ENCODE results near the gene OSBPL2.

The OSBPL2 gene

DNA sequence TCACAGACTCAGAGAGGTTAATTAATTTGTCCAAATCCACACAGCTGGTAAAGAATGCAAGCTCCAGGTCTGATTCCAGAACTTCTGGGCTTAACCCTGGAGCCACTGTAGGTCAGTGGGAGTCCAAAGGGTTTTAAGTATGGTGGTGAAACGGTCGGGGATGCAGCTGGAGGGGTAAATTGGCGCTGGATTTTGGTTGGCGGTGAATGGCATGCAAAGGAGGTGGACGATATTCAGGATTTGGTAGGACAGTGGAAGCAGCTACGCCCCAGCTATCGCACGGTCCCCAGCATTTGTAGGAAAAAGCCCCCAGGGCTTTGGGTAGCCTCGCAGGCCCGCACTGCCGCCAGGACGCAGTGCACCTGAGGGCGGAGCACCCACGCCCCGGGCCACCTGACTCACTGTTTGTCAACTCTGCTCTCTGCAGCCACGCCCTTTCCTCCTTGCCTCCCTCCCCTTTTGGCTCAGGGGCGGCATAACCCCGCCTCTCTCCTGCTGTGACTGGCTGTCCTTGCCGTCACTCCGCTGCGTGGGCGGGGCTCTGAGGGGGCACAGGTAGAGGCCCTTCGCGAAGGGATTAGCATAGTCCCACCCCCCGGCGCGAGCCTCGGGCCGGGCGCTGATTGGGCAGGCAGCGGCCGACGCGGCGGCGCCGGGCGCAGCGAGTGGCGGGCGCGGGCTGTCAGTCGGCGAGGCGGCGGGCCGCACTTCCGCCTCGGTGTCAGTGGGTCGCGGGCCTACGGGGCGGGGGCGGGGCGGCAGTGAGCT, at the start of gene OSBPL2:
Gene OSBPL2, plus strand, starts transcription at position 721 of the 768 bp plus-strand sequence. CDS start 17,664 bp downstream, outside the sequence.
- Mint-ChIP-seq H3K36me3 (no peaks in the 10 kb centered on the region), H3K27me3 (peaks cover 6% of the 10 kb centered on the region), H3K4me1 (peaks cover 13% of the 10 kb centered on the region), H3K27ac (peak within 1 kb of the TSS; percentile 92), H3K4me3 (peak within 1 kb of the TSS; percentile 84), H3K9me3 (peaks cover 2% of the 10 kb centered on the region)
- DNase-seq (ENCODE audit: low spot score in 2 of 2) (peak; percentile 100), ATAC-seq (ENCODE audit: low read depth) (peak; percentile 94)

DNA sequence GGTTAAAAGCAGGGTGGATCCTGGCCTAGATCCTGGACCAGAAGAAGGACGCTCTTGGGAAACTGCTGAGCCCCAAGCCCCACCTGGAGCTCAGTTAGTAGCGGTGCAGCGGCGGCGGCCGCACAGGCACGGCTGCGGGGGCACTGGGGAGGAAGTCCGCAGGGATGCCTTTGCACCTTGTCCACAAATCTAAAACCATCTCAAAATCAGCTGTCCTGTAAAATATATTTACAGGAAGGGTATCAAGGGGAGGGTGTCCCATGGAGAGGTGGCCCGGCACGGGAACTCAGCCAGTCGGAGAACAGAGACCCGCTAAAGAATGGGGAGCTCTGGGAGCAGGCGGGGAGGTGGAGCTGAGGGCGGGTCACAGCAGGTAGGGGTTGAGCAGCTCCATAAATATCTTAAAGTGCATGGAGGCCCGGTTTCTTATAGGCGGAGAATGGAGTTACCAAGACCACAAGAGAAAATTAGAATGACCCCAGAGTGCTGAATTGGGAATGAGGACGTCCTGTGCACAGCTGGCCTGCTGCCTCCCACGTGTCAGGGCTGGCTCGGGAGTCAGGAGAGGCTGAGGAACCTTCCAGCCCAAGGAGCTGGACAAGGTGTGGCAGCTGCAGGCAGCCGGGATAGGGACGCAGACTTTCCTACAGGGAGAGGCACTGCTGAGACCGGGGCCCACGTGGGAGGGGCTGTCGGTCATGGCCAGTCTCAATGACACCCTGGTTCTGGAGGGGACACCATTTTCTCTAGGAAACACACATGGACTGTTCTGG, 47.5 kb upstream of the OSBPL2 start:
- Mint-ChIP-seq H3K9me3 (no peaks in the 10 kb centered on the region), H3K4me1 (peaks cover 12% of the 10 kb centered on the region), H3K27me3 (no peaks in the 10 kb centered on the region), H3K4me3 (no peak overlapping the region), H3K27ac (no peak overlapping the region), H3K36me3 (peaks cover 14% of the 10 kb centered on the region)
- no peak for ATAC-seq (ENCODE audit: low read depth)
- DNase-seq (ENCODE audit: low spot score in 2 of 2): no peak

DNA sequence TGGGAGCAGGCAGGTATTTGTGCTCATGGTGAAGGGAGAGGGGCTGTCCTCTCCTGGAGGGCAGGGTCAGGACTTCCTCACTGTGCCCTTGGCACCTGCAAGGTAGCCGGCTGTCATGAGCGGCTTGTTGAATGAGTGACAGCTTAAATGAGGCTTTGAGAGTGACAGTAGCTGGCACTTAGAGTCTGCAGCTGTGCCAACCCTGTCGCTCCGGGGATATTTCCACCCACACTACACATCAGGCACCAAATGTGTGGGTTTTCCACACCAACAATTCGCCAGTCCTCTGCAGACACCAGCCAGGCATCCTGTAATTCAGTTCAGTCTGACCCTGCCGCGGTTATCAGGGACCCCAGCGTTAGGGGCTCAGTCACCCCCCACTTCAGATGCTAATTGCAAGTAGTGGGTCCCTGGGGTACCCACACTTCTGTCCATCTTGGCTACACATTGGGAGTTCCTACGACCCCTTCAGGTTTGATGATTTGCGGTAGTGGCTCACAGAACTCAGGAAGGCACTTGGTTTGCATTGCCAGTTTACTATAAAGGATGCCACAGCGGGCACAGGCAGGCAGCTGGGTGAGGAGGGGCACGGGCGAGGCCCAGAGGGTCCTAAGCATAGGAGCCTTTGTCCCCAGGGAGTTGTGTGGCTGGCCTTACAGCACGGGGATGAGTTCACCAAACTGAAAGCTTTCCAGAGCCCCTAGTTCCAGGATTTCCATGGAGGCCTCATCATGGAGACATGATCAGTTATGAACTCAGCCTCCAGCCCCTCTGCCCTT, 46.4 kb upstream of the OSBPL2 start:
- ATAC-seq (ENCODE audit: low read depth): no peak

DNA sequence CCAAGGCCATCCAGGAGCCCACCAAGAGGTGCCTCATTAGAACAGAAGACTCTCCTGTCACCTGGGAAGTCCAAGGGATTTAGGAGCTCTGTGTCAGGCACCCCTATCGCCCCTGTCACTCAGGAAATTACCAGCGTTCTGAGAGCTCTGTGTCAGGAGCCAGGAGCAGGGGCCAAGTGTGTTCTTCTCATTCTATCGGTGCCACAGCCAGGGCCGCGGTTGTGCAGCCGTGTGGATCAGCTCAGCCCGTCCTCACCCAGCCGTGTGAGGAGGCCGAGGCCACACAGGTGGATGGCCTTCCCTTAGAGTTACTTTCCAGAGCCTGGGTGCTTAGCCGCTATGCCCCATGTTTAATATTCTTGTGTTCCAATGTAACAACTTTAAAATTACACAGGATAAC, 45.7 kb upstream of the OSBPL2 start:
- no peaks in the 10 kb centered on the region for H3K9me3 Mint-ChIP-seq
- no peak overlapping the region for H3K27ac Mint-ChIP-seq
- H3K36me3 Mint-ChIP-seq: peaks cover 12% of the 10 kb centered on the region
- peaks cover 4% of the 10 kb centered on the region for H3K4me1 Mint-ChIP-seq
- no peak overlapping the region for H3K4me3 Mint-ChIP-seq
- ATAC-seq (ENCODE audit: low read depth) (no peak), DNase-seq (ENCODE audit: low spot score in 2 of 2) (no peak)
- H3K27me3 Mint-ChIP-seq: no peaks in the 10 kb centered on the region

More for the DNA sequence above, 46.4 kb upstream of the OSBPL2 start:
- Mint-ChIP-seq H3K4me1 (peaks cover 8% of the 10 kb centered on the region), H3K27ac (no peak overlapping the region), H3K9me3 (no peaks in the 10 kb centered on the region), H3K27me3 (no peaks in the 10 kb centered on the region), H3K36me3 (peaks cover 12% of the 10 kb centered on the region), H3K4me3 (no peak overlapping the region)
- no peak for DNase-seq (ENCODE audit: low spot score in 2 of 2)

DNA sequence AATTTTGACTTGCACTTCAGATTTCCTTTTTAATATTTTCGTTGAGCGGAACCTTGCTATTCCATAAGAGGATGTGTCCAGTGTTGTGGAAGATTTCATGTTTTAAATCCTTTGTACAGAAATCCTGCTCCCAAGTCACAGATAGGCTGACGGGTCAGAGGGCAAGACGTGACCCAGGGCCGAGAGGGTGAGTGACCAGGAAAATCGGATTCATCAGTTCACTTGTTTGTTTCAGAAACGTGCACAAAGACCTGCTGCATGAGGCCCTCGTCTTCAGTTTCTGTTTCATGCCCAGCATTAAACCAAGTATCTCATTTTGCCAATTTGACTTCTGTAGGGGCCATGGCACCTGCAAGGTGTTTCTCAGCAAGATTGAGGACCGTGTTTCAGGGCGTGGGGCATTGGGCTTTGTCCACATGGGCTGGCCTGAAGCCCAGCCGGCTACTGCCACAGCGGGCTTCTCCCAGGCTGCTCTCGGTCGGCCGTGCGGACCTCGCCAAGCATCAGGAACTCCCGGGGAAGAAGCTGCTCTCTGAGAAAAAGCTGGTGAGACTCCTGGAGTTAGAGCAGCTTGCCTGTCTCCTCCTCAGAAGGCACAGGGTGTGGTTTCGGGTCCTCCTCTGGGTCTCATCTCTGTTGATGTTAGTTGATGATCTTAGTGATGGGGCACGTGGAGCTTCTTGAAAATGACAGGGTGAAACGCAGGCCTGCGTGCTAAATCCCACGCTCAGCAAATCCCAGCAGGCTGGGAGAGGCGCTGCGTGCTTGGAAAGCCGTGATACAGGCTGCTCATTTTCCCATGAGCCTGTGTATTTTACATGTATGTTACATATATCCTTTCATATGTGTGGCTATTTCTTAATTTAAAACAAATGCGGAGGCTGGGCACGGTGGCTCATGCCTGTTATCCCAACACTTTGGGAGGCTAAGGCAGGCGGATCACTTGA, 45.0 kb upstream of the OSBPL2 start:
- DNase-seq (ENCODE audit: low spot score in 2 of 2): no peak
- peaks cover 12% of the 10 kb centered on the region for H3K36me3 Mint-ChIP-seq
- H3K9me3 Mint-ChIP-seq: no peaks in the 10 kb centered on the region
- H3K27me3 Mint-ChIP-seq: no peaks in the 10 kb centered on the region
- no peak overlapping the region for H3K27ac Mint-ChIP-seq
- peaks cover 3% of the 10 kb centered on the region for H3K4me1 Mint-ChIP-seq
- H3K4me3 Mint-ChIP-seq: no peak overlapping the region
- ATAC-seq (ENCODE audit: low read depth): no peak

DNA sequence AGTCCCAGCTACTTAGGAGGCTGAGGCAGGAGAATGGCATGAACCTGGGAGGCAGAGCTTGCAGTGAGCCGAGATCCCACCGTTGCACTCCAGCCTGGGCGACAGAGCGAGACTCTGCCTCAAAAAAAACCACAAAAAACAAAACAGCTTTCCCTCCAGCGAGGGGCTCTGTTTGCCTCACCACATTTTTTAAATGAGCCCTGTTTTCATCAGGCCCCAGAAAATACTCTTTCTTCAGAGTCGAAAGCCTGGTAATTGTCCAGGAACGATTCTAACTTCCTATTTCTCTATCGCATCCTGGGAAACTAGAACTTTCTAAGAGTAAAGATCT, 43.3 kb upstream of the OSBPL2 start:
- Mint-ChIP-seq H3K27ac (no peak overlapping the region), H3K9me3 (no peaks in the 10 kb centered on the region), H3K27me3 (no peaks in the 10 kb centered on the region), H3K4me1 (peaks cover 3% of the 10 kb centered on the region), H3K36me3 (peaks cover 18% of the 10 kb centered on the region), H3K4me3 (no peak overlapping the region)
- ATAC-seq (ENCODE audit: low read depth): no peak
- no peak for DNase-seq (ENCODE audit: low spot score in 2 of 2)

DNA sequence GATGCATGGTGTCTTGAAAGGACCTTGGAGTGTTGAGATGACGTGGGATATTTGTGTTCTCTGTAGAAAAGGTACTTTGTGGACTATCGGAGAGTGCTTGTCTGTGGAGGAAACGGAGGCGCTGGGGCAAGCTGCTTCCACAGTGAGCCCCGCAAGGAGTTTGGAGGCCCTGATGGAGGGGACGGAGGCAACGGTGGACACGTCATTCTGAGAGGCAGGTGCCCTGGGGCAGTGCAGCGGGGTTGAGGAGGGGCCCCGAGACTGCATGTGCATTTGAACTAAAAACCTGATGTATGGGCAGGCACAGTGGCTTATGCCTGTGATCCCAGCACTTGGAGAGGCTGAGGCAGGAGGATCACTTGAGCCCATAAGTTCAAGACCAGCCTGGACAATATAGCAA, 42.6 kb upstream of the OSBPL2 start:
- no peaks in the 10 kb centered on the region for H3K9me3 Mint-ChIP-seq
- DNase-seq (ENCODE audit: low spot score in 2 of 2) (no peak), ATAC-seq (ENCODE audit: low read depth) (no peak)
- H3K36me3 Mint-ChIP-seq: peaks cover 14% of the 10 kb centered on the region
- no peak overlapping the region for H3K27ac Mint-ChIP-seq
- no peak overlapping the region for H3K4me3 Mint-ChIP-seq
- H3K4me1 Mint-ChIP-seq: peaks cover 3% of the 10 kb centered on the region
- H3K27me3 Mint-ChIP-seq: no peaks in the 10 kb centered on the region

DNA sequence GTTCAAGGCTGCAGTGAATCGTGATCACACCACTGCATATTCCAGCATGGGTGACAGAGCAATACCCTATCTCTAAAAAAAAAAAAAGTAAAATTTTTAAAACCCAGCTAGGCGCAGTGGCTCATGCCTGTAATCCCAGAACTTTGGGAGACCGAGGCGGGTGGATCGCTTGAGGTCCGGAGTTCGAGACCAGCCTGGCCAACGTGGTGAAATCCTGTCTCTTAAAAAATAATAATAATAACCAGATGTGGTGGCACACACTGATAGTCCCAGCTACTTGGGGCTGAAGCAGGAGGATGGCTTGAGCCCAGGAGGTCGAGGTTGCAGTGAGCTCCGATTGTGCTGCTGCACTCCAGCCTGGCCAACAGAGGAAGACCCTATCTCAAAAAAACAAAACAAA, 42.0 kb upstream of the OSBPL2 start:
- DNase-seq (ENCODE audit: low spot score in 2 of 2): no peak
- Mint-ChIP-seq H3K9me3 (no peaks in the 10 kb centered on the region), H3K27me3 (no peaks in the 10 kb centered on the region), H3K4me1 (peaks cover 5% of the 10 kb centered on the region), H3K36me3 (peaks cover 13% of the 10 kb centered on the region), H3K4me3 (no peak overlapping the region), H3K27ac (no peak overlapping the region)
- ATAC-seq (ENCODE audit: low read depth): no peak

DNA sequence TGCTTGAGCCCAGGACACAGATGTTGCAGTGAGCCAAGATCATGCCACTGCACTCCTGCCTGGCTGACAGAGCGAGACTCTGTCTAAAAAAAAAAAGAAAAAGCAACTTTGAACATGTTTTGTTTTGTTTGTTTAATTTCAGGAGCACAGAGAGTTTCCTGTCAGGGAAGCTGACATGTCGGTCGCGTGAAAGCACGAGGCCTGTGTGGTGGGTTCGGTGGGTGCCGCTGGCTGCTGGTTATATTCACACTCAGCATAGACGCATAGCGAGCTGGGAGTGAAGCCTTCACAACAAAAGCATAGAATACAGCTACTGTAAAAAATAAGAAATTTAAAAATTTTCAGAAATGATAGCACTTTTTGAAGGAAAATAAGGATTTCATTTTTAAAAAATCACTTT, 41.0 kb upstream of the OSBPL2 start:
- no peak for ATAC-seq (ENCODE audit: low read depth)

DNA sequence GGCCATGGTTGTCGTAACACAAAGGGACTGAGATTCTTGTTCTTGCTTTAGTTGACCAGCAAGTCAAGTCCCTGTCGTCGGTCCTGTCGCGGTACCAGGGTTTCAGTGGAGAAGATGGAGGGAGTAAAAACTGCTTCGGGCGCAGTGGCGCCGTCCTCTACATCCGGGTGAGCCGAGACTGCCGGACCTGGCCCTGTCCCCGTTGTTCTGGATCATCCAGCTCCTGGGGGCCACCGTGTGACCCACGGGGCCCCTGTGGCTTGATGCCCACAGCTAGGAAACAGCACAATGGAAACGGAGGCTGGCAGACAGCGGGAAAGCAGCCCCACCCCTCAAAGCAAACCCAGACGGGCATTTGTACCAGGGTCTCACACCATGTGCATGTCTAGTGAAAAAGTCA, 40.5 kb upstream of the OSBPL2 start:
- DNase-seq (ENCODE audit: low spot score in 2 of 2): no peak
- H3K4me1 Mint-ChIP-seq: peaks cover 15% of the 10 kb centered on the region
- no peaks in the 10 kb centered on the region for H3K9me3 Mint-ChIP-seq
- H3K4me3 Mint-ChIP-seq: no peak overlapping the region
- H3K27ac Mint-ChIP-seq: no peak overlapping the region
- peaks cover 13% of the 10 kb centered on the region for H3K36me3 Mint-ChIP-seq
- H3K27me3 Mint-ChIP-seq: no peaks in the 10 kb centered on the region
- ATAC-seq (ENCODE audit: low read depth): no peak

More for the DNA sequence above, 41.0 kb upstream of the OSBPL2 start:
- Mint-ChIP-seq H3K4me1 (peaks cover 15% of the 10 kb centered on the region), H3K36me3 (peaks cover 13% of the 10 kb centered on the region), H3K27ac (no peak overlapping the region), H3K4me3 (no peak overlapping the region), H3K9me3 (no peaks in the 10 kb centered on the region), H3K27me3 (no peaks in the 10 kb centered on the region)
- no peak for DNase-seq (ENCODE audit: low spot score in 2 of 2)

DNA sequence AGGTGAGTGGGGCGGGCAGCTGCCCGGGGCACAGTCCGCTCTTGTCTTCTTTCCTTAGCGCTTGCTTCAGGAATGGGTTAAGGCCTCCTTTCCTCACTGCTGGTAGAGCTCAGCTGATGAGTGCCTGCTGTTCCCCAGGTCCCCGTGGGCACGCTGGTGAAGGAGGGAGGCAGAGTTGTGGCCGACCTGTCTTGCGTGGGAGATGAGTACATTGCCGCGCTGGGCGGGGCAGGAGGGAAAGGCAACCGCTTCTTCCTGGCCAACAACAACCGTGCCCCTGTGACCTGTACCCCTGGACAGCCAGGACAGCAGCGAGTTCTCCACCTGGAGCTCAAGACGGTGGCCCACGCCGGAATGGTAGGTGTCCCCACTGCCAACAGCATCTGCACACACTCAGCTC, 39.8 kb upstream of the OSBPL2 start:
- Mint-ChIP-seq H3K27ac (no peak overlapping the region), H3K27me3 (no peaks in the 10 kb centered on the region), H3K36me3 (peaks cover 12% of the 10 kb centered on the region)

DNA sequence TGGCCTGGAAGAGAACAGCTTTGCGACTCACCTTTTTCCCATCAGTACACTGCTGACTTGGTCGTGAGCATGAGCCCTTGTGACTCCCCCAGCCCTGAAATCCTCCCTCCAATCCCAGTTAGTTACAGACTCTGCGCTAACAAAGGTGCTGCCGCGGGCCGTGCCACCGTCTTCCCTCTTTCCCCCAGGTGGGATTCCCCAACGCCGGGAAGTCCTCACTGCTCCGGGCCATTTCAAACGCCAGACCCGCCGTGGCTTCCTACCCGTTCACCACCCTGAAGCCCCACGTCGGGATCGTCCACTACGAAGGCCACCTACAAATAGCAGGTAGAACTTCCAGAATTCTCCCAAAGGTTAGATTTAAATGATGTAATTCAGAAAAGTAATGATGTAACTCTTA, 39.4 kb upstream of the OSBPL2 start:
- H3K4me3 Mint-ChIP-seq: no peak overlapping the region
- H3K36me3 Mint-ChIP-seq: peaks cover 12% of the 10 kb centered on the region
- no peak overlapping the region for H3K27ac Mint-ChIP-seq

More for the DNA sequence above, 39.8 kb upstream of the OSBPL2 start:
- DNase-seq (ENCODE audit: low spot score in 2 of 2) (no peak), ATAC-seq (ENCODE audit: low read depth) (no peak)
- peaks cover 21% of the 10 kb centered on the region for H3K4me1 Mint-ChIP-seq
- no peaks in the 10 kb centered on the region for H3K9me3 Mint-ChIP-seq
- no peak overlapping the region for H3K4me3 Mint-ChIP-seq

DNA sequence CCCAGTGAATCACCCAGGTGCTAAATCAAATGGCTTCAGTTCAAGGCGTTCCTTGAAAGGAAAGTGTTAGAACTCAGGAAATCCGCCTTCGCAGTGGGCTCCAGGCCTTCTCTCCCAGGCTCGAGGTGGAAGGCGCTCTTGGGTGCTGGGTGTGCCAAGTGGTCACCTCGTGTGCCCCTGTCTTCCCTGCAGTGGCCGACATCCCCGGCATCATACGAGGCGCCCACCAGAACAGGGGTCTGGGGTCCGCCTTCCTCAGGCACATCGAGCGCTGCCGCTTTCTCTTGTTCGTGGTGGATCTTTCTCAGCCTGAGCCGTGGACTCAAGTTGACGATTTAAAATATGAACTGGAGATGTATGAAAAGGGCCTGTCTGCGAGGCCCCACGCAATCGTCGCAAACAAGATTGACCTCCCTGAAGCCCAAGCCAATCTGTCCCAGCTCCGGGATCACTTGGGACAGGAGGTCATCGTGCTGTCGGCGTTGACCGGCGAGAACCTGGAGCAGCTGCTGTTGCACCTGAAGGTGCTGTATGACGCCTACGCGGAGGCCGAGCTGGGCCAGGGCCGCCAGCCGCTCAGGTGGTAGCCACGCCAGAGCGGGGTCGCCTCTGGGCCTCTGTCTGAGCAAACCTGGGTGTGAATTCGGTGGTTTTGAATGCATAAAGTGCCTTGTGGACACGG, 37.7 kb upstream of the OSBPL2 start:
- Mint-ChIP-seq H3K4me3 (no peak overlapping the region), H3K9me3 (no peaks in the 10 kb centered on the region), H3K36me3 (peaks cover 11% of the 10 kb centered on the region), H3K27ac (no peak overlapping the region), H3K27me3 (no peaks in the 10 kb centered on the region), H3K4me1 (peaks cover 20% of the 10 kb centered on the region)
- DNase-seq (ENCODE audit: low spot score in 2 of 2): no peak
- no peak for ATAC-seq (ENCODE audit: low read depth)

More for the DNA sequence above, 39.4 kb upstream of the OSBPL2 start:
- ATAC-seq (ENCODE audit: low read depth): no peak
- H3K9me3 Mint-ChIP-seq: no peaks in the 10 kb centered on the region
- H3K27me3 Mint-ChIP-seq: no peaks in the 10 kb centered on the region
- peaks cover 23% of the 10 kb centered on the region for H3K4me1 Mint-ChIP-seq
- DNase-seq (ENCODE audit: low spot score in 2 of 2): no peak

Data from memory B cell (primary cell).